MCF 10A (cell line): ENCODE data around the gene PON2. TPM values are rescaled to one million over a fixed set of nuclear protein-coding genes. Genes with fewer than 3 reads are reported as not detected.
"Not testable (repeated sequence)": the region's sequence is repeated elsewhere in the genome, so short reads cannot be mapped to it uniquely, and the experiment has no call there.

Source experiments
- BruUV-seq: library from RNA; stranded (reverse); fragments of 400-500 nt; replicated peaks from 2 replicates; lab custom pipeline; 2021; lab: Mats Ljungman, UMichigan
- CTCF ChIA-PET: fragments of 300-600 bp; sonication (Branson Sonifier 250); formaldehyde crosslinking; extraction: SDS; loops from one replicate; lab custom pipeline; 2021; ENCODE audit warnings: antibody characterized with exemption, inconsistent platforms; lab: Yijun Ruan, JAX
- POLR2A ChIA-PET: fragments of 300-600, 350-650 bp; sonication (Branson Sonifier 250); formaldehyde crosslinking; extraction: SDS; loops from one replicate; lab custom pipeline; 2020; ENCODE audit warnings: antibody characterized with exemption, inconsistent platforms; lab: Yijun Ruan, JAX
- DNase-seq: peaks from one replicate; pipeline ENCODE4 v3.0.0-alpha.2; 2018; ENCODE audit not compliant: unreplicated experiment
- H3K27ac Mint-ChIP-seq: one replicate; pipeline ENCODE4 v1.8.0; 2022; ENCODE audit warnings: mild to moderate bottlenecking, low read depth, mixed read lengths; ENCODE audit not compliant: unreplicated experiment
- H3K27me3 Mint-ChIP-seq: one replicate; pipeline ENCODE4 v1.8.0; 2022; ENCODE audit warnings: mixed read lengths; ENCODE audit not compliant: insufficient read depth, unreplicated experiment
- H3K36me3 Mint-ChIP-seq: one replicate; pipeline ENCODE4 v1.8.0; 2022; ENCODE audit warnings: mild to moderate bottlenecking, moderate library complexity, mixed read lengths; ENCODE audit not compliant: insufficient read depth, unreplicated experiment
- H3K4me1 Mint-ChIP-seq: one replicate; pipeline ENCODE4 v1.8.0; 2022; ENCODE audit warnings: mixed read lengths; ENCODE audit not compliant: insufficient read depth, unreplicated experiment
- H3K4me3 Mint-ChIP-seq: one replicate; pipeline ENCODE4 v1.8.0; 2022; ENCODE audit warnings: mild to moderate bottlenecking, moderate library complexity, mixed read lengths; ENCODE audit not compliant: unreplicated experiment
- H3K9me3 Mint-ChIP-seq: one replicate; pipeline ENCODE4 v1.8.0; 2022; ENCODE audit warnings: mixed read lengths; ENCODE audit not compliant: unreplicated experiment
- intact Hi-C: fragments of 100-400 bp; cut with micrococcal nuclease; formaldehyde crosslinking; loops from 2 replicates; pipeline ENCODE4 v1.14.1; 2022
- total RNA-seq: library from RNA; stranded (reverse); gene quantifications from 2 replicates; pipeline ENCODE4 v1.2.3, GENCODE V29; 2022
- TF ChIP-seq, protein P1 (sequence below): fragments of 200-600 bp; IDR thresholded peaks from one replicate; pipeline ENCODE4 v1.8.0; 2022; ENCODE audit warnings: antibody characterized with exemption, mild to moderate bottlenecking; ENCODE audit not compliant: unreplicated experiment

Gene PON2
- total RNA-seq, 1 experiment from 2014 or later, result 140 TPM

DNA sequence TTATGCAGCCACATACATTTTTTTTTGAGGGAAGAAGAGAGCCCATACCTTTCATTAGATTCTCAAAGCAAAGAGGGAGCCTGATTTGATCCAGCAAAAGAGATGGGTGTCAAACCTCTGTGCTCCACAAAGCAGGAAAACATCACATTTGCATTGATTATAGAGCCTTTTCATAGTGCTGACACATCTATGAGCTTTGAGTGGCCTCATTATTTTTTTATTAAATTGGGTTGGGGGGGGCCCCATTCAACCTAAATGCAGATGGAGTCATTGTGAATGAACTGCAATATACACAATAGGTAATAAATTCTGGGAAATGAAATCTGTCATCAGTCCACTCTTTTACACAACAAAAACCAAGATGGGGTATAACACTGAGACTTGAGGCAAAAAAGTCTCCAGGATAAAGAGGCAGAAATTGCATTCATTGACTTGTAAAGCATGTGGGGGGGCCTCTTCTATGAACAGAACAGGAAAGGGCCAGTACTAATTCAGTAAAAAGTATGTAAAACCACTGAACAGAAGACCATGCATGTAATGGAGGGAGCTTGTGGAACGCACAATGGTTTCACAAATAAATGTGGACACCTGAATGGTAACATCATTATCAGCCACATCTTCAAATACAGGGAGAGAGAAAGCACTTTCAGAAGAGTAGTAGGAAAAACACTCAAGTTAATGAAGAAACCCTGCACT lies 33.2 kb upstream of the PON2 start:
- no peak for DNase-seq
- H3K9me3 Mint-ChIP-seq, result no peaks in the 10 kb centered on the region
- CTCF ChIA-PET, result interaction anchor here (0.6 to 3.5 kb wide), 3 partner anchors 9 to 1177 kb away, joined by 3 to 22 read pairs (median 3); no protein-coding TSS in a partner anchor
- no peak overlapping the region for H3K4me3 Mint-ChIP-seq
- TF ChIP-seq, protein P1, sequence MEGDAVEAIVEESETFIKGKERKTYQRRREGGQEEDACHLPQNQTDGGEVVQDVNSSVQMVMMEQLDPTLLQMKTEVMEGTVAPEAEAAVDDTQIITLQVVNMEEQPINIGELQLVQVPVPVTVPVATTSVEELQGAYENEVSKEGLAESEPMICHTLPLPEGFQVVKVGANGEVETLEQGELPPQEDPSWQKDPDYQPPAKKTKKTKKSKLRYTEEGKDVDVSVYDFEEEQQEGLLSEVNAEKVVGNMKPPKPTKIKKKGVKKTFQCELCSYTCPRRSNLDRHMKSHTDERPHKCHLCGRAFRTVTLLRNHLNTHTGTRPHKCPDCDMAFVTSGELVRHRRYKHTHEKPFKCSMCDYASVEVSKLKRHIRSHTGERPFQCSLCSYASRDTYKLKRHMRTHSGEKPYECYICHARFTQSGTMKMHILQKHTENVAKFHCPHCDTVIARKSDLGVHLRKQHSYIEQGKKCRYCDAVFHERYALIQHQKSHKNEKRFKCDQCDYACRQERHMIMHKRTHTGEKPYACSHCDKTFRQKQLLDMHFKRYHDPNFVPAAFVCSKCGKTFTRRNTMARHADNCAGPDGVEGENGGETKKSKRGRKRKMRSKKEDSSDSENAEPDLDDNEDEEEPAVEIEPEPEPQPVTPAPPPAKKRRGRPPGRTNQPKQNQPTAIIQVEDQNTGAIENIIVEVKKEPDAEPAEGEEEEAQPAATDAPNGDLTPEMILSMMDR, result no peak
- H3K4me1 Mint-ChIP-seq, result peaks cover 22% of the 10 kb centered on the region
- no peaks in the 10 kb centered on the region for H3K36me3 Mint-ChIP-seq
- H3K27me3 Mint-ChIP-seq, result no peaks in the 10 kb centered on the region
- POLR2A ChIA-PET, result interaction anchor here (1.6 kb wide), 1 partner anchor 8 kb away, joined by 6 read pairs; no protein-coding TSS in a partner anchor
- no TSS peak for BruUV-seq
- intact Hi-C loops, result no loop called here
- no peak overlapping the region for H3K27ac Mint-ChIP-seq

DNA sequence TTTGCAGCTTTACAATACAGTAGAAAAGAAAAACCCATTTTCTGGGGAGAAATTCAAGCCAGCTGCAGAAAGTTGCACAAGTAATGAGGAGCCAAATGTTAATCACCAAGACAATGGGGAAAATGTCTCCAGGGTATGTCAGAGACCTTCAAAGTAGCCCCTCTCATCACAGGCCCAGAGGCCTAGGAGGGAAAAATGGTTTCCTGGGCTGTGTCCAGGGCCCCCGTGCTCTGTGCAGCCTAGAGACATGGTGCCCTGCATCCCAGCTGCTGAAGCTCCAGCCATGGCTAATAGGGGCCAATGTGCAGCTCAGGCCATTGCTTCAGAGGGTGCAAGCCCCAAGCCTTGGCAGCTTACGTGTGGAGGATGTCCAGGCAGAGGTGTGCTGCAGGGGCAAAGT lies 25.8 kb upstream of the PON2 start:
- H3K9me3 Mint-ChIP-seq, POLR2A ChIA-PET, intact Hi-C loops, BruUV-seq, H3K36me3 Mint-ChIP-seq, DNase-seq, H3K27ac Mint-ChIP-seq, H3K4me3 Mint-ChIP-seq, H3K4me1 Mint-ChIP-seq: not testable (repeated sequence)
- CTCF ChIA-PET, result interaction anchor here (1.2 kb wide), 1 partner anchor 27 kb away, joined by 3 read pairs; no protein-coding TSS in a partner anchor
- H3K27me3 Mint-ChIP-seq, result peaks cover 10% of the 10 kb centered on the region

DNA sequence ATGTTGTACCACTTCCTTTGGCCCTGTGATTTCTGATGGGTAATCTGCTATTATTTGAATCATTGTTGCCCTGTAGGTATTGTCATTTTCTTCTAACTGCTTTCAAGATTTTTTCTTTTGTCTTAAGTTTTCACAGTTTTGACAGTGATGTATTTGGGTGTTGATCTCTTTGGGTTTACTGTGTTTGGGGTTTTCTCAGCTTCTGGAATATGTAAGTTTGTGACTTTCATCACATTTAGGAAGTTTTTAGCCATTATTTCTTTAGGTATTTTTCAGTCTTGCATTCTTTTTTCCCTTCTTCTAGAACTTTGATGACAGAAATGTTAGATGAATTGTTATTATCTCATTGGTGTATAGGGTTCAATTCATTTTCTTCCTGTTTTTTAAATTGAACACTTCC lies 23.1 kb upstream of the PON2 start:
- no TSS peak for BruUV-seq
- H3K27me3 Mint-ChIP-seq, result peaks cover 10% of the 10 kb centered on the region
- no peaks in the 10 kb centered on the region for H3K4me1 Mint-ChIP-seq
- no peak for DNase-seq
- H3K9me3 Mint-ChIP-seq, result peaks cover 7% of the 10 kb centered on the region
- ChIA-PET CTCF (interaction anchor here (0.6 to 0.8 kb wide), 2 partner anchors 543 to 671 kb away, joined by 4 to 6 read pairs; no protein-coding TSS in a partner anchor), POLR2A (interaction anchor here (0.9 to 1.6 kb wide), 2 partner anchors 13 to 23 kb away, joined by 3 to 4 read pairs; partner anchors contain the start of gene PON2)
- H3K27ac Mint-ChIP-seq, result no peak overlapping the region
- H3K36me3 Mint-ChIP-seq, result no peaks in the 10 kb centered on the region
- intact Hi-C loops, result no loop called here
- TF ChIP-seq, protein P1, result no peak
- H3K4me3 Mint-ChIP-seq, result no peak overlapping the region

DNA sequence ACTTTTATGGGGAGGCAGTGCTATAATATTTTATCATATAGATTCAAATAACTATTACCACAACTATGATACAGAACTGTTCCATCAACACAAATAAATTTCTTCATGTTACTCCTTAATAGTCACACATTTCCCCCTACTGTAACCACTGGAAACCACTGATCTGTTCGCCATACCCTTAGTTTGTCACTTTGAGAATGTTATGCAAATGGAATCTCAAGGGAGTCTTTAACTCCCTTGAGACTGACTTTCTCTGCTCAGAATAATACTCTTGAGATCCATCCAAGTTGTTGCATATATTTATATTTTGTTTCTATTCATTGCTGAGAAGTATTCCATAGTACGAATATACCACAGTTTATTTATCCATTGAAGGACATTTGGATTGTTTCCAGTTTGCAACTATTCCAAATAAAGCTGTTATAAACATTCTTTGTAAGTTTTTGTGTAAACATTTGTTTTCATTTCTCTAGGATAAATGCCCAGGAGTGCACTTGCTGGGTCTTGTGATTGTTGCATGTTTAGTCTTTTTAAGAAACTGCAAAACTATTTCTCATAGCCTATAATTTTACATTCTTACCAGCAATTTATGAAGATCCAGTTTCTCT lies 19.7 kb upstream of the PON2 start:
- H3K27ac Mint-ChIP-seq, result no peak overlapping the region
- POLR2A ChIA-PET, result no interaction called here
- H3K27me3 Mint-ChIP-seq, result peaks cover 10% of the 10 kb centered on the region
- intact Hi-C loops, result no loop called here
- H3K36me3 Mint-ChIP-seq, result no peaks in the 10 kb centered on the region
- CTCF ChIA-PET, result interaction anchor here (0.8 kb wide), 1 partner anchor 31 kb away, joined by 3 read pairs; no protein-coding TSS in a partner anchor
- no peaks in the 10 kb centered on the region for H3K4me1 Mint-ChIP-seq
- DNase-seq, result no peak
- no TSS peak for BruUV-seq
- TF ChIP-seq, protein P1, result no peak
- no peak overlapping the region for H3K4me3 Mint-ChIP-seq
- no peaks in the 10 kb centered on the region for H3K9me3 Mint-ChIP-seq
